Astrocyte (in vitro differentiated cells and primary cell): ENCODE data around the gene JMJD1C. TPM values are rescaled to one million over a fixed set of nuclear protein-coding genes. Genes with fewer than 3 reads are reported as not detected.

Experiments
- DNase-seq: peaks from one replicate; pipeline ENCODE4 v3.0.0-alpha.2; 2010; ENCODE audit warnings: low read depth
- FAIRE-seq: peaks from 2 replicates; lab custom pipeline; 2011; peaks lifted over from hg19 to GRCh38; lab: Jason Lieb, UNC
- H2AFZ ChIP-seq: 2 replicates; pipeline ENCODE4 v1.6.0; 2012; ENCODE audit warnings: low read depth, low read length, inconsistent platforms
- H3K27ac ChIP-seq: 2 replicates; pipeline ENCODE4 v1.5.1; 2011; ENCODE audit warnings: low read depth, low read length, inconsistent platforms
- H3K27me3 ChIP-seq: 2 replicates; pipeline ENCODE4 v1.6.0; 2011; ENCODE audit warnings: low read length, inconsistent platforms; ENCODE audit not compliant: insufficient read depth
- H3K36me3 ChIP-seq: 2 replicates; pipeline ENCODE4 v1.5.1; 2011; ENCODE audit warnings: low read length, inconsistent platforms; ENCODE audit not compliant: insufficient read depth
- H3K4me1 ChIP-seq: 2 replicates; pipeline ENCODE4 v1.5.1; 2011; ENCODE audit warnings: low read length, inconsistent platforms; ENCODE audit not compliant: insufficient read depth
- H3K4me2 ChIP-seq: 2 replicates; pipeline ENCODE4 v1.6.0; 2012; ENCODE audit warnings: low read length, inconsistent platforms
- H3K4me3 ChIP-seq: 2 replicates; pipeline ENCODE4 v1.5.1; 2011; ENCODE audit warnings: low read depth, mild to moderate bottlenecking, low read length, inconsistent platforms; ENCODE audit not compliant: insufficient read depth
- H3K79me2 ChIP-seq: 2 replicates; pipeline ENCODE4 v1.6.0; 2012; ENCODE audit warnings: mild to moderate bottlenecking, low read length, inconsistent platforms; ENCODE audit not compliant: insufficient read depth
- H3K9ac ChIP-seq: 2 replicates; pipeline ENCODE4 v1.6.0; 2012; ENCODE audit warnings: mild to moderate bottlenecking, low read length, inconsistent platforms
- H3K9me3 ChIP-seq: 2 replicates; pipeline ENCODE4 v1.5.1; 2012; ENCODE audit warnings: low read depth, mild to moderate bottlenecking, low read length, inconsistent platforms; ENCODE audit not compliant: insufficient read depth
- H4K20me1 ChIP-seq: 2 replicates; pipeline ENCODE4 v1.6.0; 2012; ENCODE audit warnings: low read length, inconsistent platforms; ENCODE audit not compliant: insufficient read depth
- H3K27ac Mint-ChIP-seq: one replicate; pipeline ENCODE4 v1.8.0; 2021; ENCODE audit warnings: mild to moderate bottlenecking, mixed read lengths; ENCODE audit not compliant: unreplicated experiment
- H3K27me3 Mint-ChIP-seq: one replicate; pipeline ENCODE4 v1.8.0; 2021; ENCODE audit warnings: low read depth, mixed read lengths; ENCODE audit not compliant: unreplicated experiment
- H3K36me3 Mint-ChIP-seq: one replicate; pipeline ENCODE4 v1.8.0; 2021; ENCODE audit warnings: low read depth, mixed read lengths; ENCODE audit not compliant: unreplicated experiment
- H3K4me1 Mint-ChIP-seq: one replicate; pipeline ENCODE4 v1.8.0; 2021; ENCODE audit warnings: low read depth, mixed read lengths; ENCODE audit not compliant: unreplicated experiment
- H3K4me3 Mint-ChIP-seq: one replicate; pipeline ENCODE4 v1.8.0; 2021; ENCODE audit warnings: mild to moderate bottlenecking, moderate library complexity, mixed read lengths; ENCODE audit not compliant: unreplicated experiment
- H3K9me3 Mint-ChIP-seq: one replicate; pipeline ENCODE4 v1.8.0; 2021; ENCODE audit warnings: mild to moderate bottlenecking, mixed read lengths; ENCODE audit not compliant: unreplicated experiment
- EZH2 ChIP-seq: IDR thresholded peaks from 2 replicates; pipeline ENCODE4 v1.6.1; 2012; ENCODE audit warnings: mild to moderate bottlenecking, low read length, inconsistent platforms; ENCODE audit not compliant: insufficient read depth
- total RNA-seq: library from RNA; stranded (reverse); gene quantifications from 2 replicates; pipeline ENCODE4 v1.2.1, GENCODE V29; 2021
- TF ChIP-seq, protein P1 (sequence below): IDR thresholded peaks from 2 replicates; pipeline ENCODE4 v1.5.1; 2011; ENCODE audit warnings: low read depth, mild to moderate bottlenecking, inconsistent platforms, low read length, moderate library complexity; ENCODE audit not compliant: insufficient read depth

JMJD1C gene
- total RNA-seq, 1 donor from 2014 or later, result 61.0 TPM

DNA sequence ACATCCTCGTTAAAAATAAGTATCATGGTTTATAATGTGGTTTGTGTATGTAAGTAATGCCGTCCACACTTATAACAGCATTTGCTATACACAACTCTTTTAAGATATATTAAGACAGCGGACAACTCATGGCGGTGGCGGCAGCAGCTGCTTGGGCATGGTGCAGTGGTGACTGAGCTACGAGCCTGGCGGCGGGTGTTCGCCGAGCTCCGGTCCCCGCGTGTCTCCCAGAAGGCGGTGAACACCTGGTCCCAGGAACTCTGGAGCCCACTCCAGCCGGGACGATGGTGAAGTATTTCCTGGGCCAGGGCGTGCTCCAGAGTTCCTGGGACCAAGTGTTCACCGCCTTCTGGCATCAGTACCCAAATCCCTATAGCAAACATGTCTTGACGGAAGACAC, 38.8 kb downstream of the JMJD1C start:
- Histone ChIP-seq H3K27ac (no peak overlapping the region), H3K4me3 (no peak overlapping the region), H3K9ac (no peak overlapping the region), H3K79me2 (peaks cover 99% of the 10 kb centered on the region), H2AFZ (no peak overlapping the region), H3K4me2 (no peak overlapping the region), H4K20me1 (peaks cover 35% of the 10 kb centered on the region), H3K27me3 (no peaks in the 10 kb centered on the region), H3K9me3 (no peaks in the 10 kb centered on the region), H3K36me3 (no peaks in the 10 kb centered on the region), H3K4me1 (peaks cover 15% of the 10 kb centered on the region)
- FAIRE-seq (no peak), DNase-seq (no peak)
- no peak for TF ChIP-seq EZH2
- TF ChIP-seq, protein P1, sequence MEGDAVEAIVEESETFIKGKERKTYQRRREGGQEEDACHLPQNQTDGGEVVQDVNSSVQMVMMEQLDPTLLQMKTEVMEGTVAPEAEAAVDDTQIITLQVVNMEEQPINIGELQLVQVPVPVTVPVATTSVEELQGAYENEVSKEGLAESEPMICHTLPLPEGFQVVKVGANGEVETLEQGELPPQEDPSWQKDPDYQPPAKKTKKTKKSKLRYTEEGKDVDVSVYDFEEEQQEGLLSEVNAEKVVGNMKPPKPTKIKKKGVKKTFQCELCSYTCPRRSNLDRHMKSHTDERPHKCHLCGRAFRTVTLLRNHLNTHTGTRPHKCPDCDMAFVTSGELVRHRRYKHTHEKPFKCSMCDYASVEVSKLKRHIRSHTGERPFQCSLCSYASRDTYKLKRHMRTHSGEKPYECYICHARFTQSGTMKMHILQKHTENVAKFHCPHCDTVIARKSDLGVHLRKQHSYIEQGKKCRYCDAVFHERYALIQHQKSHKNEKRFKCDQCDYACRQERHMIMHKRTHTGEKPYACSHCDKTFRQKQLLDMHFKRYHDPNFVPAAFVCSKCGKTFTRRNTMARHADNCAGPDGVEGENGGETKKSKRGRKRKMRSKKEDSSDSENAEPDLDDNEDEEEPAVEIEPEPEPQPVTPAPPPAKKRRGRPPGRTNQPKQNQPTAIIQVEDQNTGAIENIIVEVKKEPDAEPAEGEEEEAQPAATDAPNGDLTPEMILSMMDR, result no peak
- no peaks in the 10 kb centered on the region for H3K9me3 Mint-ChIP-seq
- no peak overlapping the region for H3K4me3 Mint-ChIP-seq
- H3K36me3 Mint-ChIP-seq, result peaks cover 1% of the 10 kb centered on the region
- H3K4me1 Mint-ChIP-seq, result peaks cover 29% of the 10 kb centered on the region
- no peaks in the 10 kb centered on the region for H3K27me3 Mint-ChIP-seq
- no peak overlapping the region for H3K27ac Mint-ChIP-seq

DNA sequence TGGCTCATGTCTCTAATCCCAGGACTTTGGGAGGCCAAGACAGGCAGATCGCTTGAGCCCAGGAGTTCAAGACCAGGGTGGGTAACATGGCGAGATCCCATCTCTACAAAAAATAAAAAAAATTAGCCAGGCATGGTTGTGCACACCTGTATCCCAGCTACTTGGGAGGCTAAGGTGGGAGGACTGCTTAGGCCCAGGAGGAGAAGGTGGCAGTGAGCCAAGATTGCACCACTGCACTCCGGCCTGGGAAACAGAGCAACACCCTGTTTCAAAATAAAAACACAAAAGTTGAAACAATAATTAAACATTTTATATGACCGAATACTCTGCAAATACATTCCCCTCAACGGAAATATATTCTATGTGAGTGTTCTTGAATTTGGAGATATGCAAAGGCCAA, 40.3 kb downstream of the JMJD1C start:
- H3K36me3 Mint-ChIP-seq, result no peaks in the 10 kb centered on the region

DNA sequence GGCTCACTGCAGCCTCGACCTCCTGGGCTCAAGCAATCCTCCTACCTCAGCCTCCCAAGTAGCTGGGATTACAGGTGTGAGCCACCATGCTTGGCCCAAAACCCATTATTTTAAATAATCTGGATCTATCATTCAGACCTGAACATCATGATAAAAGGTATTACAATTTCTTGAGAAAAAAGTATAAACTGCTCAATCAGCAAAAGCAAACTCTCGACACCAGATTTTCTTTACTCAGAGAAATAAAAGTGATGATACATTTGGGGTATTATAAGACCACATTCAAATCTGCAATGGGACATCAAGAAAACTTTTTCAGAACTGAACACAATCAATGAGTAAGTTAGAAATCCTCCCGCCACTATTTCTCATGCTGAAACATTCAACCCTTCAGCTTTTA, 41.2 kb downstream of the JMJD1C start:
- no peak for FAIRE-seq
- Histone ChIP-seq H3K79me2 (peaks cover 97% of the 10 kb centered on the region), H3K9me3 (no peaks in the 10 kb centered on the region), H4K20me1 (peaks cover 41% of the 10 kb centered on the region), H3K27ac (no peak overlapping the region), H3K9ac (no peak overlapping the region), H3K4me1 (peaks cover 6% of the 10 kb centered on the region), H3K4me3 (no peak overlapping the region), H2AFZ (no peak overlapping the region), H3K4me2 (no peak overlapping the region), H3K27me3 (no peaks in the 10 kb centered on the region), H3K36me3 (no peaks in the 10 kb centered on the region)
- Mint-ChIP-seq H3K4me1 (peaks cover 17% of the 10 kb centered on the region), H3K27me3 (no peaks in the 10 kb centered on the region), H3K27ac (no peak overlapping the region), H3K4me3 (no peak overlapping the region), H3K9me3 (no peaks in the 10 kb centered on the region), H3K36me3 (no peaks in the 10 kb centered on the region)
- DNase-seq, result no peak
- no peak for TF ChIP-seq EZH2
- TF ChIP-seq, protein P1, result no peak

More for the DNA sequence above, 40.3 kb downstream of the JMJD1C start:
- no peak for TF ChIP-seq EZH2
- TF ChIP-seq, protein P1, result no peak
- Histone ChIP-seq H3K4me3 (no peak overlapping the region), H3K4me2 (no peak overlapping the region), H2AFZ (no peak overlapping the region), H3K79me2 (peaks cover 99% of the 10 kb centered on the region), H3K36me3 (no peaks in the 10 kb centered on the region), H3K27me3 (no peaks in the 10 kb centered on the region), H3K27ac (no peak overlapping the region), H4K20me1 (peaks cover 38% of the 10 kb centered on the region), H3K9me3 (no peaks in the 10 kb centered on the region), H3K4me1 (peaks cover 10% of the 10 kb centered on the region), H3K9ac (no peak overlapping the region)
- H3K4me1 Mint-ChIP-seq, result peaks cover 23% of the 10 kb centered on the region
- H3K4me3 Mint-ChIP-seq, result no peak overlapping the region
- no peak for DNase-seq
- no peaks in the 10 kb centered on the region for H3K9me3 Mint-ChIP-seq
- FAIRE-seq, result no peak
- H3K27ac Mint-ChIP-seq, result no peak overlapping the region
- H3K27me3 Mint-ChIP-seq, result no peaks in the 10 kb centered on the region
